ENCODE results near the gene RFC3.
"Not testable (repeated sequence)": the region's sequence is repeated elsewhere in the genome, so short reads cannot be mapped to it uniquely, and the experiment has no call there.

The RFC3 gene

GRCh38 chr13:33796095-33796494 lies 21.9 kb upstream of the RFC3 start:
- no peak for DNase-seq (ENCODE audit: low read depth)

GRCh38 chr13:33797622-33798021 lies 20.3 kb upstream of the RFC3 start:
- TF ChIP-seq CTCF (conservative IDR thresholded peaks at IDR 0.05; ENCODE audit: low read depth, low read length), result no peak
- peak; percentile 22 for DNase-seq (ENCODE audit: low read depth)
- H3K4me3 ChIP-seq (ENCODE audit: low read length), result no peak overlapping the region

More at GRCh38 chr13:33796095-33796494, 21.9 kb upstream of the RFC3 start:
- no peak for TF ChIP-seq CTCF (conservative IDR thresholded peaks at IDR 0.05; ENCODE audit: low read depth, low read length)
- no peak overlapping the region for H3K4me3 ChIP-seq (ENCODE audit: low read length)

GRCh38 chr13:33798023-33798422 lies 19.9 kb upstream of the RFC3 start:
- no peak overlapping the region for H3K4me3 ChIP-seq (ENCODE audit: low read length)
- TF ChIP-seq CTCF (conservative IDR thresholded peaks at IDR 0.05; ENCODE audit: low read depth, low read length), result no peak
- DNase-seq (ENCODE audit: low read depth), result no peak

DNA sequence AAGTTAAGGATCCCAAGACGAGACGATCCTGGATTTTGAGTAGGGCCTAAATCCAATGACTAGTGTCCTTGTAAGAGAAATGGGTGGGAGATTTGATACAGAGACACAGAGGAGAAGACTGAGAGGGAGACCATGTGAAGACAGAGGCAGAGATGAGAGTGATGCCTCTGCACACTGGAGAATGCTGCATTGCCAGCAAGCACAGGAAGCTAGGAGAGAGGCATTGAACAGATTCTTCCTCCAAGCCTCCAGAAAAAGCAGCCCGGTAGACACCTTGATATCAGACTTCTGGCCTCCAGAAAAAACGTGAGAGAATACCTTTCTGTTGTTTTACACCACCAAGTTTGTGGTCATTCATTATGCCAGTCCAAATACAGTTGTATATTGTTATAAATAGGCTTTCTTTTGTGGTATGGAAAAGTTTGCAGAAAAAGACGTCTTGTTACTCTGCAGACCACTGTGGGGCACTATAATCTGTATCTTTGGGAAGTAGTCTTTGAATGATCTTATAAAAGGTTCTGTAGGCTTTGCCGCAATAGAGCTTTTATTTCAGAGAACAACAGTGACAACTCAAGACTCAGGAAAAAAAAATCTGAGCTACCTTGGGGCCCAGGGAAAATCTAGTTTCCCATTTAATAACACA lies 17.9 kb upstream of the RFC3 start:
- H3K4me3 ChIP-seq (ENCODE audit: low read length), result no peak overlapping the region
- TF ChIP-seq CTCF (conservative IDR thresholded peaks at IDR 0.05; ENCODE audit: low read depth, low read length), result peak; percentile 61
- peak; percentile 34 for DNase-seq (ENCODE audit: low read depth)

- no peak for TF ChIP-seq CTCF (conservative IDR thresholded peaks at IDR 0.05; ENCODE audit: low read depth, low read length)
- DNase-seq (ENCODE audit: low read depth), result no peak
- no peak overlapping the region for H3K4me3 ChIP-seq (ENCODE audit: low read length)
These were observed 17.2 kb upstream of the RFC3 start for GRCh38 chr13:33800646-33801186.

GRCh38 chr13:33806470-33807248 lies 11.3 kb upstream of the RFC3 start:
- no peak for TF ChIP-seq CTCF (conservative IDR thresholded peaks at IDR 0.05; ENCODE audit: low read depth, low read length)
- DNase-seq (ENCODE audit: low read depth), result no peak
- H3K4me3 ChIP-seq (ENCODE audit: low read length), result no peak overlapping the region

- not testable (repeated sequence) for H3K4me3 ChIP-seq (ENCODE audit: low read length); DNase-seq (ENCODE audit: low read depth)
These were observed 5.1 kb upstream of the RFC3 start for GRCh38 chr13:33812829-33813228.

Data from retinal pigment epithelial cell (primary cell).